T-helper 2 cell (primary cell): Measurements from ENCODE around the gene NPC1.
"Not testable (repeated sequence)": the region's sequence is repeated elsewhere in the genome, so short reads cannot be mapped to it uniquely, and the experiment has no call there.

Experiments
- DNase-seq, 5 experiments: peaks; one replicate each; pipeline versions ENCODE4 v3.0.0 to v3.0.0-alpha.2; 2012 to 2022

Gene NPC1

DNA sequence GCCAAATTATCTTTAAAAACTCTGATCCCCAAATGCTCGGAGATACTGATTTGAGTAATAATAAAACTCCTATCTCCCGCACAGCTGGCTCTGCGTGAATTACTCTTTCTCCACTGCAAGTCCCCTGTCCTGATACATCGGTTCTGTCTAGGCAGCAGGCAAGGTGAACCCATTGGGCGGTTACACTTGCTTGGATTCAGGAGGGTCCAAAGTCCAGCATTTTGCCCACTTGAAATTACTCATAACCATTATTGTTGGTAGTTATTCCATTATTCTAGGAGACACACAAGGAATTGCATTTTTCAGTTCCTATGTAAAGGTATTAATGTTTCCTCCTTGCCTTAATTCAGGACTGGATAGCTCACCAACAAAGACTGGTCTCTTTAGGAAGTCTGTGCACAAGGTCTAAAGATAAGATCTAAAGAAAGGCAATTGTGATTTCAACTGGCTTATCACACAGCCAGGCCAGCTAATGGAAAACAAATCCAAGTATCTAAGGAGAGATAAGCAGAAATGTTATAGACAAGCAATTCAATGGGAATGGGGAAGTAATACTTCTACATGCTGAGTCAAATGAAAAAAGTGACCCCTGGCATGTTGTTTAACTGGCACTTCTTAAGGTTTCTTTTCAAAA, 23.2 kb upstream of the NPC1 start:
- no peak for DNase-seq

DNA sequence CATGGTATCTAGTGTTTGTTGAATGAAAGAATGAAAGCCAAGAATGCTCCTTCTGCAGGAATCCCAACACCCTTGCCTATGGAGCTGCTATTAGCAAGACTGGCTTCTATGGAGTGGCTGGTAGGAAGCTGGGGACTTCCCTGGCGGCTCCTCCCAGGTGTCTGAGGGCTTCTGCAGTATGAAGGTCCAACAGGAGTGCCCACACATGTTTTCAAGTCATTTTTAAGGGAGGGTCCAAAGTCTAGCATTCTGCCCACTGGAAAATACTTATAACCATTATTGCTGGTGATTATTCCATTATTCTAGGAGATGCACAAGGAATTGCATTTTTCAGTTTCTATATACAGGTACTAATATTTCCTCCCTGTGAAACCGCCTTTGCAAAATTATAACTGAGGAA, 21.9 kb upstream of the NPC1 start:
- no peak for DNase-seq

DNA sequence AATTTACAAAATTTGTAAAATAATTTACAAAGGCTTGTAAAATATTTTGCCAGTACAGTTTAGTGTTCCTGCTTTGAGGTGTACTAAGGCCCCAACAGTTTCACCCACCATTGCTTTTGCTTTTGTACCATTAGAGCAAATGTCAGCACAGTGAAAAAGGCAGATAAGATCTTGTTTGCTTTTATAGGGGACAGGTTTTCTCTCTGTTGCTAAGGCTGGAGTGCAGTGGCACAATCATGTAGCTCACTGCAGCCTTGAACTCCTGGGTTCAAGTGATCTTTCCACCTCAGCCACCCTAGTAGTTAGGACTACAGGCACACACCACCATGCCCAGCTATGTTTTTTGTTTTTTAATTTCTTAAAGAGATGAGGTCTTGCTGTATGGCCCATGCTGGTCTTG, 19.6 kb upstream of the NPC1 start:
- DNase-seq, result peak in 1 of 5 experiments; percentile 24

DNA sequence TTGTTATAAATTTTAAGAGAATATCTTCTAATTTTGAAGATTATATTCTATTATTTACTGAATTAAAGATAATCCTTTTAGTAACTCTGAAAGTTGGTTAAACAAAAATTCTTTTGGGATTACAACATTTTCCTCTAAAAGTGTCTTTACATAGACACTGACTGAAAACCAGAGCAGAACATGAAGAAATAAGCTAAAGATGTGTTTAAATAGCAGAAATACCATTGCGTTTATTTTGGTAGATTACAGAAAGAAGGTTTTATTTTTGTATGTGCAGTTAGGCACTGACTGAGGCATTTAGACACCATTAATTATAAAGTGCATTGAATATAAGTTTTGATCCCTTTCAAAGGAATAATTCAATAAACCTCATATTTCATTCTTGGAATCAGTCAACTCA, 13.5 kb upstream of the NPC1 start:
- no peak for DNase-seq

DNA sequence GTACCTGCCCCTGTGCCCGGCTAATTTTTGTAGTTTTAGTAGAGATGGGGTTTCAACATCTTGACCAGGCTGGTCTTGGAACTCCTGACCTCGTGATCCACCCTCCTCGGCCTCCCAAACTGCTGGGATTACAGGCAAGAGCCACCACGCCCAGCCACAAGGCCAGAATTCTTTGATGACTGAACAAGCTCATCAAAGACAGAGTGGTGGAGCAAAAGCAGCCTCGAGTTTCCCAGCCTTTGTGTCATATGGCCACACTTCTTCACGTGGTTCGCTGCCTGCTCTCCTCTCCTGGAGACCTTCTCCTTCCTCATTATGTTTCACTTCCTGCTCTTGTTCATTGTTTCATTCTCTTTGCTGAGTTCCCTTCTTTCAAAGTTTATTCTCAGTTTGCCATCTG, 9.9 kb upstream of the NPC1 start:
- no peak for DNase-seq

DNA sequence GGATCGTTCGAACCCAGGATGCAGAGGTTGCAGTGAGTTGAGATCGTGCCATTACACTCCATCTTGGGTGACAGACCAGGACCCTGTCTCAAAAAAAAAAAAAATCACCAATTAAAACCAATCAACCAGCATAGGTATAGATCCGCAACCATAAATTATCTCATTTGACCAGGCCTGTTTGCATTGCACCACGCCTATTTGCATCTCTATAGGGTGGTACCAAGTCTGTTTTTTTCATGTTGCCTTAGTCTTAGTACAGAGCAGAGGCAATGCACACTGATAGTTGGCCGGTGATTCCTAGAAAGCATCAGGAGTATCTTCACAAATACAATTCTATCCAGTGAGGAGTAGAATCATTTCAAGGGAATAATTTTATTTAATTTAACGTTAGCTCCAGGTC, 9.3 kb upstream of the NPC1 start:
- no peak for DNase-seq

DNA sequence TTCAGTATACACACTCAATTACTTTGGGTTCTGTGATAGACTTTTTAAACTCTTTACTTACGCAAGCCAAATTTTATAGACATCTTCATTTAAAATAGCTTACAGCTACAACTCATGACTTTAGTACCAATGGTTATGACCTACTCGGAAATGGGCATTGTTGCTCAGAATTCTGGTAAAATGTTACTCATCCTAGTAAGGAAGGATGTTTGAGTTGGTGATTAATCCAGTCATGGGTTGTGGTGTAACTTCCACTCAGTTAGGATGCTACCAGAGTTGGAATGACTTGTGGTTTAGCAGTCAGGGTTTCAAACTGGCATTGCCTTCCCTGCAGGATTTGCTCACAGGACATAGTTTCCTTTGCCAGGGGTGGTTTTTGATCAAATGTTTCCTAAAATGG, 7.4 kb upstream of the NPC1 start:
- no peak for DNase-seq

DNA sequence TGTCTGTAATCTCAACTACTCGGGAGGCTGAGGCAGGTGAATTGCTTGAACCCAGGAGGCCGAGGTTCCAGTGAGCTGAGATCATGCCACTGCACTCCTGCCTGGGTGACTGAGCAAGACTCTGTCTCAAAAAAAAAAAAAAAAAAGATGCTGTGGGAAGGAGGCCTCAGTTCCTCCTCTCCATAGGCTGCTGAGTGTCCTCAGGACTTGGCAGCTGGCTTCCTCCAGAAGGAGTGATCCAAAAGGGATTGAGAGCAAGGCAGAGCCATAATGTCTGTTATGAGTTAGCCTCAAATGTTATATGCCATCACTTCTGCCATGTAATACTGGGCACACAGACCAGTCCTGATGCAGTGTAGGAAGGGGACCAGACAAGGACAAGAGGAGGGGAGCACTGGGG, 6.6 kb upstream of the NPC1 start:
- no peak for DNase-seq

DNA sequence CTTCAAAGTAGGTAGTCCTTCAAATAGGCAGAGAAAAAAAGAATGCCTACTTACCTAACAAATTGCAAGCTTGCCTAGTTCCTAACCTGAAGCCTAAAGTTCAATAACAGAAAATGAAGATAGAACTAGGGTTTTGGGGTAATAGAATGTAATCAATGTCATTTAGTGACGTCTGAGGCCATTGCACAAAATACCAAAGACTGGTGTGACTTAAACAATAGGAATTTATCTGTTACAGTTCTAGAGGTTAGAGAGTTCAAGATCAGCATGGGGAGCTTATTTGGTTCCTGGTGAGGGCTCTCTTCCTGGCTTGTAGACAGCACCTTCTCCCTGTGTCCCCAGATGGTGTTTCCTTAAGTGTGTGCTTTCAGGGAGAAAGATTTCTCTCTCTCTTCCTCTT, 4.7 kb upstream of the NPC1 start:
- no peak for DNase-seq

DNA sequence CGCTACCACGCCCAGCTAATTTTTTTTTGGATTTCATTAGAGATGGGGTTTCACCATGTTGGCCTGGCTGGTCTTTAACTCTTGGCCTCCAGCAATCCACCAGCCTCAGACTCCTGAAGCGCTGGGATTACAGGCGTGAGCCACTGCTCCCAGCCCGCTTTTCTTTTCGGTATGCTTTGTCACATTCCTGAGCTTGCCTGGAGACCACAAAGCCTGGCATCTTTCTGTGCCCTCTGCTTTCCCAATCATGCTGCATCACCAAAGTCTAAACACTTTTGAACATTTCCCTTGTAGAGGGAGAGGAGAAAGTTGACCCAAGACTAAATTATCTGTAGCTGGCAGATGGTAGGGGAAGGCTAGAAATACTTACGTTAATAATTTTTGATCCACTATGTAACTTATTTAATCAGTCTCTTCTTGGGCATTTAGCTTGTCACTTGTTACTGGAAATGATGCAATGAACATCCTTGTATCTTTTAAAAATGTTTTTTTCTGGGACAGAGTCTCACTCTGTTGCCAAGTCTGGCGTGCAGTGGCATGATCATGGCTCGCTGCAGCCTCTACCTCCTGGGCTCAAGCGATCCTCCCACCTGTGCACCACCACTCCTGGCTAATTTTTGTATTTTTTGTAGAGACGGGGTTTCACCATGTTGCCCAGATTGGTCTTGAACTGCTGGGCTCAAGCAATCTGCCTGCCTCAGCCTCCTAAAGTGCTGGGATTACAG, 2.7 kb upstream of the NPC1 start:
- no peak for DNase-seq

DNA sequence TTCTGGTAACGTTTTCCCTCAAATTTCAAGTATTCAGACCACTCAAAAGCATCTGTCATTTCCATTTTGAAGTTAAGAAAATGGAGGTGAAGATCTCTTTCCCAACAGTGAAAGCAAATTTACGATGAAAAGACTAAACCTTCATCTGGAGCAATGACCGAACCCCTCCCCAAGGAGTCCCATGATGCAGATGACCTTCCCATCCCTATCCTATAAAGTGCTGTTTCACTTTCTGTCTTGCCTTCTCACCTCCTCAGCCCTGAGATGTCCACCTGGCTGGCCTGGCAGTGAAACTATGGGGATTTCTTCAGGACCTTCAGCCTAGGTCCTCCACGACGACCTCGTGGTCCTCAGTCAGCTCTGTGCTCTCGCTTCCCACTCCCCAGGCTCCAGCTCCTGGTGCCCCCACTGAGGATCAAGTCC, 925 bp upstream of the NPC1 start:
- no peak for DNase-seq

DNA sequence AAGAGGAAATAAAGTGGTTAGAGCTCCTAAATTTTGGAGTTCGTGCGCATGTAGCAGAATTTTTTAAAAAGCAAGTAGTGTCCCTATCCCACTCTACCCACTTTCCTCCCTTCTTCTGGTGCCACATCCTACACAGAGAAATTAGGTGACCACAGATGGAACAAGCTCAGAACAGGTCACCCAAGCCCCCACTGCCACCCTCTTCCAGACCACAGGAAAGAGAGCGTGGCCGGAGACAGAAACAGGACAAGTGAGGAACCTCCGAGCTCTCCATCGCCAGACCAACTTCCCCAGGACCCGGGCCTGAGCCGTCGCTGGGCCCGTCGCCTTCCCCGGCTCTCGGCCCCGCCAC, 433 bp downstream of the NPC1 start:
- DNase-seq, result no peak

DNA sequence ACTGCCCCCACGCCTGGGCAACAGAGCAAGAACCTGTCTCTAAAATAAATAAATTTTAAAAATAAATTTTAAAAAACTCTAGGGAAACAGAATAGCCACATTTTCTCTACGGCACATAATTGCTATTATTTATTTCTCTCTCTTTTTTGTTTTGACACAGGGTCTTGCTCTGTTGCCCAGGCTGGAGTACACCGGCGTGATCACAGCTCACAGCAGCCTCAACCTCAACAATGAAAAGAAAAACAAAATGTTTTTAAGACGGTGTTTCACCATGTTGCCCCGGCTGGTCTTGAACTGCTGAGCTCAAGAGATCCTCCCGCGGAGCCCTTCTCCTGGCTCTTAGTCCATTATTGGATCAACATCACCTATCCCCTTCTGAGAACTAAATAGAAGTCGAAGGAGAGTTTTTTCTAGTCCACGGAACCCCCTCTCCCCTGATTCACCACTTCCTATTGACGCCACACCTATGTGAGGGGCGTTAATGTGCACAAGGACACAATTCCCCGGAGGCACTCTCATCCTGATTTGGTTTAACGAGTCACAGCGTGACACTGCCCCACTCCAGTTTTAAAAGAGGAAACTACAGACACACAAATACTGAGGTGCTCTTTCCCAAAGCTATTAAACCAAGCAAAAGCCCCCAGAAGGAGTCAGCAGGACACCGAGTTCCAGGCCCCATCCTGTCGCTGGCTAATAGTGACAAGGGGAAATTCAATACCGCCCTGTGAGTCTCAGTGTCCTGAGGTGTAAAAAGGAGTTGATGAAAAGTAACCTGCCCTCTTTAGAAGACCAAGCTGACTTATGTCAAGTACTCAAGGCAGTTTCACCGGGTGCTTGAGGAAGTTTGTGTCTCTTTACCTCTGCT, 1.1 kb downstream of the NPC1 start:
- peak in 2 of 5 experiments; percentile 26 to 27 for DNase-seq

DNA sequence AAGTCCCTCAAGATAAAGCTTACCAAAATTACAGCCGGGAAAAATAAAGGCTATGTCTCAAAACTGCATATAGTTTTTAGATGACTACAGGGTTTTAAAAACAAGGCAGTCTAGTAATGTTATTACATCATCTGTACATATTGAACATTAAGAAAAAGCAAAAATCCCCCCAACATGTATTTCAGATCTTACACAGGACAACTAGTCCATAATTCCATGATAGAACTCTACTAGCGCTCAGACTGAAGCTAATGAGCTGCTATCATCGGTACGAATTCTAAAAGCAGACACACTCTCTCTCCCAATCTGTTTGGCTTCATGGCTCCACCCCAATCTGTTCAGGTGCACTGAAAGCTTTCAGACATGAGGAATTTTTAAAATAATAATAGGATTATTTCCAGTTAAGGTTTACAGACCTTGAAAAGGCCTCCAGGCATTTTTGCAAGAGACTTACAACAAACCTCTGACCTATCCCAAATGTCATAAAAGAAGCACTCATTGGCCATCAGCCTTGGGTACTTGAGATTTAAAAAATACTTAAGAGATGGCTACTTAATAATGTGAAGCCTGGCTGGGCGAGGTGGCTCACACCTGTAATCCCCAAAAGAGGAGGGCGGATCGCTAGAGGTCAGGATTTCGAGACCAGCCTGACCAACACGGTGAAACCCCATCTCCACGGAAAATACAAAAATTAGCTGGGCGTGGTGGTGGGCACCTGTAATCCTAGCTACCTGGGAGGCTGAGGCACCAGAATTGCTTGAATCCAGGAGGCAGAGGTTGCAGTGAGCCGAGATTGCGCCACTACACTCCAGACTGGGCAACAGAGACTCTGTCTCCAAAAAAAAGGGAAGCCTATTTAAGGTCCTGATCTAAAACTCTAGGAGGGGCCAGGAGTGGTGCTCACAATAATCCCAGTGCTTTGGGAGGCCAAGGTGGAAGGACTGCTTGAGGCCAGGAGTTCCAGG, 2.0 kb downstream of the NPC1 start:
- no peak for DNase-seq

DNA sequence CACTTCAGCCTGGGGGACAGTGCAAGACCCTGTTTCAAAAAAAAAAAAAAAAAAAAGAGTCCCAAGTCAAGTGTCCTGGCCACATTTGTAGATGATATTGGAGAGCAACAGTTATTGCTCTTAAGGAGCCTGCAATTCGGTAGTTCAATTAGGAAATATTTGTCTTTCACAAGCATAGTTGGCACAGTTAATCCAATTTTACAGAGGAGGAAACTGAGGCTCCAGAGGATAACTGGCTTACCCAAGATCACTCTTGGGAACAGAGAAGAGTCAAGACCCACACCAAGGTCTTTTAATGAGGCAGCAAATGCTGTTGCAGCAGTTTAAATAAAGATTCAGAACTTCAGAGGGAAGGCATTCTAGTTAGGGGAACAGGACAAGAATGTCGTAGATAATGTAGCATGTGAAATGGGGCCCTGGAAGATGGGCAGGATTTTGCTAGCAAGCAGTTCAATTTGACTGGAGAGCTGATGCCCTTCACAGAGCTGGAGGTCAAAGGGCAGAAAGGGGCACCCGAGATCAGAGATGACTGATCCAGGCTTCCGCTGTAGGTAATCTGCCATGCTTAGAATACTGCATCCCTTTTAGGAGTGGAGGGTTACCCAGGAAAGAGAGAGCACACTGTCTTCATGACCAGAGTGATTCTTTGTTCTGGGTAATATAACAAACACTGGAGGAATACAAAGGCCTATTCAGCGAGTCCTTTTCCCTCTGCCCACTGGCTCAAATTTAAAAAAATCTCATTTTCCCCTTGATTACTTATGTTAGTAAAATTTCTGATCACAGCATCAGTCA, 3.0 kb downstream of the NPC1 start:
- DNase-seq, result no peak

DNA sequence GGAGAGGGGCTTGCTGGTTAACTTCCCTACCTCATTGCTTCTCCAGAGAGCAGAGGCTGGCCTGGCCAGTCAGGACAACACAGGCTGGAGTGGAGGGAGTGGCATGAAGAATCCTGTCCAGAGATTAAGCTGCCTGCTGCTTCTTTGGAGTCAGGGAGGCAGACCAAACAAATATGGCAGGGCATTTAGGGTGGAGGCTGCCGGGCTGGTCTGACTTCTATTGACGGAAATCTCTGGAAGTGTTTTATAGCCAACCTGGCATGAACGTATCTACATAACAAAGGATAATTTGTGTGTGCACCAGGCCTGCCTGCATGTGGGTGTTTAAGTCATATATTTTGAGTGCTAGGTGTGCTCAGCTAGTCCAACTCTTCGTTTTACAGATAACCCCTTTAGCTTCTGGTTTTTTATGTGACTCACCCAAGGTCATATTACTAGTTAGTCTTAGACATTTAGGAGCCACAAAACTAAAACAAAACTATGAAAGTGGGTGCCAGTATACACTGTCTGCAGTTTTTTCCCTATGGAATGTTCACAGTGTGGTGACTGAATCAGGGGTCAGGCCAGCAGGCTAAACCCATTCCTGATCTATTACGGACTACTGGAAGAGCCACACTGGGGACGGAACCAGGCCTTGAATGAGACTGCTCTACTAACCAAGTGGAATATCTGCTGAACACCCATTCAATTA, 5.5 kb downstream of the NPC1 start:
- DNase-seq, result no peak

DNA sequence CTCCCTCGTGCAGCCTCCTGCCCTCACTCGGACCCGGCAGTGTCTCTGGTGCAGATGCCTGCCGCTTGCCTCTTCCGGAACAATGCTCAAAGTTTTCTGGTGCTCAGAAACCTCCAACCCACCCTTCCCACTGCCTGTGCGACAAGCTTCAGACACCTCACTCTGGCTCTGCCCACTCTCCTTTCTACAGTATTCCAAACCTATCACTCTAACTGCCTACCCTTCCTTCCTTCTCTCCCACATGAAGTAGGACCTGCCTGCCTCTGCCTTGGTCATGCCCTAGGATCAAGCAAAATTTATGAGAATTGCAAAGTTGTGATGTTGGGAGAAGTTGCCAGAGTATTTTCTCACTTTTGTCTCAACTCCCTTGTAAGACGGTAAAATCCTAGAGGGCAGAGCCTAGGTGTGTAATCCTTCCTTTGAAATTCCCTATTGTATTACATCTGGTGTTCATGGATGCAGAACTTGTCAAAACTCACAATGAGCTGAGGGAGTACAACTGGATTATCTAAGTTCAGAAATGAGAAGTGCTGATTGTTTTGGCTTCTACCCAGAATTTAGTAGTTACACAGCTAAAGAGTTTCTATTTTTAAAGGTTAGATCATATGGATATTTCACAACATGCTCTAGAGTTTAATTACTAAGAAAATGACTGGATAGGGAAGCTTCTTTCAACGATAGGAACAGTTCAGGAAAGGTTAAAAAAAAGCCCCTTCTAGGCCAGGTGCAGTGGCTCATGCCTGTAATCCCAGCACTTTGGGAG, 7.2 kb downstream of the NPC1 start:
- no peak for DNase-seq

DNA sequence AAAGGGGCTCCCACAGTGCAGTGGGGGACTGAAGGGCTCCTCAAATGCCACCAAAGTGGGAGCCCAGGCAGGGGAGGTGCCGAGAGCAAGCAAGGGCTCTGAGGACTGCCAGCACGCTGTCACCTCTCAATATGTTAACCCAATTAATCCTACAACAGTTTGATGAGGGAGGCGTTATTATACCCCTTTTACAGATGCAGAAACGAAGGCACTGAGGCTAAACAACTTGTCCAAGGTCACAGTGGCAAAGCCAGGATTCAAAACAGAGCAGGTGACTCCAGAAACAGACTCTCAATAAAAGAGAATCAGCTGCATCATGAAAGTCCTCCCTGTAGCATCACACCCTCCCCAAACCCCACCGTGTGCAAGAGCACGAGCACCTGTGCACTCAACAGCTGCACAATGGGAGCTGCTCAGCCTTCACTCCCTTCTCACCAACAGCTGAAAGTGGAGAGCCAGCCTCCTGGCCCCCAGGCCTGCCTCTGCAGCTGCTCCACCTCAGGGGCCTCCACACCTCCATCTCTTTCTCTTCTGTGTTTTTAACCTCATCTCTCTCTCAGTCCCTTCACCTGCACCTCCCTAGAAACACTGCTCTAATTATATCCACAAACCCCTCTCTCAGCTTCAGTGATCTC, 8.1 kb downstream of the NPC1 start:
- DNase-seq, result no peak

DNA sequence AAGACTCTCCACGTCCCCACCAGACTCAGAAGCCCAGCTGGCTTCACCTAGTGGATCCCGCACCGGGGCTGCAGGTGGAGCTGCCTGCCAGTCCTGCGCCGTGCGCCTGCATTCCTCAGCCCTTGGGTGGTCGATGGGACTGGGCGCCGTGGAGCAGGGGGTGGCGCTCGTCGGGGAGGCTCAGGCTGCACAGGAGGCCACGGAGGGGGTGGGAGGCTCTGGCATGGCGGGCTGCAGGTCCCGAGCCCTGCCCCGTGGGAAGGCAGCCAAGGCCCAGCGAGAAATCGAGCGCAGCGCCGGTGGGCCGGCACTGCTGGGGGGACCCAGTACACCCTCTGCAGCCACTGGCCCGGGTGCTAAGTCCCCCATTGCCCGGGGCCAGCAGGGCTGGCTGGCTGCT, 8.8 kb downstream of the NPC1 start:
- not testable (repeated sequence) for DNase-seq

DNA sequence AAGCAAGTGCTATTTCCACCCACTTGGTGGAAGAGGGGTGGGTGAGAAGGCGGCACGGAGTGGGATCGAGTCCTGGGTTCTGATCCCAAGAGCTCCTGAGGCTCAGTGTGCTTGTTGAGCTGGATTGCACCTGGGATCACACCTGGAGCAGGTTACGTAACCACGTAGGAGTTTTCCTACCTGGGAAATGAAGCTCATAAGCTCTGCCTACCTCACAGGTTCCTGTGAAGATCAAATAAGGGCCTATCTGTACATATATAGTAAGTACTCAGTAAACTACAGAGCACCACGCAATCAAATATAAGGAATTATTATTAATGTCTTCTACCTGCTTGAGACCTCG, 11.0 kb downstream of the NPC1 start:
- DNase-seq, result no peak
